Measurements from ENCODE around the gene CD96.

CD96 gene

DNA sequence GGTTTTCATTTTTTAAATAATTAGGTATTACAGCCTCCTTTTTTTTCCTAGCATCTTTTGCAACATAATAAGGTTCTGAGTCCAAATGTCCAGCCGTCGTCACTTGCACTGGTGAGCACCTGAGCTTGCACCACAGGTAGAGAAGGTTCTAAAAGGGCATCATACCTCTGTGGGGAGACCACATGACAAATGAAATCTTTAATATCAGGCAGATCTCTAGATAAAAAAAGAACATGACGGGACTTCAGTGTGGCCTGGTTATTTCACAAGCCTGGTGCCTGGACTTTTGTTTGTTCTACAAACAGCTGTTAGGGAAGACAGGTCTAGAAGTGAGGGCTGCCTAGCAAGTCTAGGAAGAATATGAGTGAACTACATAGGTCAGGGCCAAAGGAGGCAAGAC is 49.6 kb downstream of the CD96 start:
- intact Hi-C loops (cut with DNase I), result no loop called here
- DNase-seq, result no peak

DNA sequence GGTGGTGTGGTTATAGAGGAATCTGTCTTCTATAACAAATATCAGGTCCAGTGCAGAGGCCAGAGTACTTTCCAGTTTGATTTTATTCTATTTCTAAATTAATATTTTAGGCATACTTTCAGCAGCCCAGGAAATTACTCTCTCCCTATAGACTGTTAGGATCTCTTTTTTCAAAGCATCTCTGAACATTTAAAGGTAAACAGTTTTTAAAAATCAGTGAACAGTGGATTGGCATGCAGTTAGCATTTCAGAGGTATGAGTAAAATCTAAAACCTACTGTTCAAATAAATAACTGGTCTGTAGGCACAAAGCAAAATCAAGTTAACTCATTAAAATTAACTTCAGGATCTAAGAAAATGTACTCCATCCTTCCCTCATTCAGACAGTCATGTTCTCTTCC is 50.1 kb downstream of the CD96 start:
- DNase-seq, result no peak
- intact Hi-C loops (cut with DNase I), result no loop called here

DNA sequence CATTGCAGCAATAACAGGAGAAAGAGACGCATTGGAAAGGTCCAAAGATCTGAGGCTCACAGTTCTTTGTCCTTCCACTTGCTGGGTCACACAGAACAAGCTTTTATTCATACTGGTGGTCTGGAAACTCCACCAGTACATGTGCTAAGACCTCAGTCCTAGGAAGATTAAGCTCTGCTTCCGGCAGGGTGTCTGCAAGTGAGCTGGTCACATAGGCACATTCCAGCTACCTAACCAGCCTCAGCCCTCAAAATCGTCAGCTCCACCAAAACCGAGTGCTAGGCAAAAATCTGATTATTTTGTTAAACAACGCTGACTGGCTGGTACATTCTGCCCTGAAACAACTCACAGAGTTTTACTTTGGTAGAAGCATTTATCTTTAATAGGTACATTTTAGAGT is 50.9 kb downstream of the CD96 start:
- intact Hi-C loops (cut with DNase I), result no loop called here
- no peak for DNase-seq

DNA sequence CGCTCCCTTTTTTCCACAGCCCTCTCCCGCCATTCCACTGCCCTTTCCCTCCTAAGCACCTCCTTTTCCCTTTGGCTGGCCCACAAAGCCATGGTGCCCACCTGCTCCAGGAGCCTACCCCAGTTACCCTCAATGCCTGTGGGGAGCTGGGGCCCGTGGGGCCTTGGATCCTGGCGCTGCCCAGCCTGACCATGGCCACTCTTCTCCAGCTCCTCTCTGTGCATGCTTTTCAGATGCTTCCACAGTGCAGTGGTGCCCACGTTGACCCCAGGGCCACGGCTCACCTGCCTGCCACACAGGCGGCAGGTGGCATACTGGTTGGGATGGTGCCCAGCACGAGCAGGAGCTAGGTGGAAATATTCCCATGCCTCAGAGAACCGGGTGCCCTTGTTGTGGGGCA is 51.7 kb downstream of the CD96 start:
- intact Hi-C loops (cut with DNase I), result no loop called here
- DNase-seq, result no peak

DNA sequence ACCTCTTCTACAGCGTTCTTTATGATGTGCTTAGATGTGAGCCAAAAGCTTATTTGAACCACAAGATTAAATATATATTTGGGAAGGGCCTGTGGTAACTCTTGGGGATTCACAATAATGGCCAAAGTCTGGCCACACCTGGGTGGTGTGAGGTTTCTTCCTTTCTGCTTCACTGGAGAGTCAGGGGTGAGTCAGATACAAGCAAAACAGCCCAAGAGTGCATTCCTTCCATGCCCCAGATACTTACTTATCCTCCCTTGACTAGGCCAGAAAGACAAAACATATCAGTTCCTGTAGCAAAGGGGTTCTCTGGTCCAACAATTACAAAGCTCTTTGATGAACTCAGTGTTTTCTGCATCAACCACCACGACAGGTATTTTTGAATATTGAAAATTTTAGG is 52.2 kb downstream of the CD96 start:
- no peak for DNase-seq
- intact Hi-C loops (cut with DNase I), result no loop called here

DNA sequence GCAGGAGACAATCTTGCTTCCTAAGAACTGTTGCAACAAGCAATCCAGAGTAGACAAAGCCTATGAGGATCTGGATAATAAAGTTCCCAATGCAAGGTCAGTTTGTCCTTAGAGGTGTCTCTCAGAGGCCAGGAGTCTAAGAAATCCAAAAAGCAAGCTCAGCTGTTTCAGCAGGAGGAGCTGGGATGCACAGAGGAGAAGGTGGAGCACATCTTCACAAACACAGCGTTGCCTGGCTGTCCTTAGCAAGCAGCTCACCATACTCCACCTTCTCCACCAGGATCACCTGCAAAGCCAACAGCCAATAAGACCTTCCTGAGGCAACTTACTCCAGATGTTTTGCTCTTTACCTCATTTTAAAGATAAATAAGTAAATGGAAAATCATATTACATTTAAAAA is 52.8 kb downstream of the CD96 start:
- no peak for DNase-seq
- intact Hi-C loops (cut with DNase I), result no loop called here

DNA sequence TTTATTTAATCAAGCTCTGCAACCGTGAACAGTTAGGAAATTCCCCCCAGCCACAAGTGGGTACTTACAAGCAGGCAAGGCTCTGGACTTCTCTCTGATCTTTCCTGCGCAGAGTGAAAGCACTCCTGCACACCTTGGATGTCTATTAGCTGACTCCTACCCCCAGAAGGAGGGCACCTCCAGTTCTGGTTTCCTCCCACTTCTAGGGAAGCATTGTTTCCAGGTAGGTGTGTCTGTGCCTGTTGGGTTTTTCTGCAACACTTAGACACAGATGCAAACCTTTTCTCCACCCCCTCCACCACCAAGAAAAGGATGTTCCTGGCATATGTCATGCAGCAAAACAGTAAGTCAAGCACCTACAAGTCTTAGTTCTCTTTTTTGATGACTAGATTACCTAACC is 53.2 kb downstream of the CD96 start, which contains the start of gene ZBED2:
TSS of gene ZBED2 (minus strand) at position 115 of the 400 bp plus-strand sequence. CDS start 1,145 bp downstream, outside the sequence.
- intact Hi-C loops (cut with DNase I), result no loop called here
- no peak for DNase-seq

DNA sequence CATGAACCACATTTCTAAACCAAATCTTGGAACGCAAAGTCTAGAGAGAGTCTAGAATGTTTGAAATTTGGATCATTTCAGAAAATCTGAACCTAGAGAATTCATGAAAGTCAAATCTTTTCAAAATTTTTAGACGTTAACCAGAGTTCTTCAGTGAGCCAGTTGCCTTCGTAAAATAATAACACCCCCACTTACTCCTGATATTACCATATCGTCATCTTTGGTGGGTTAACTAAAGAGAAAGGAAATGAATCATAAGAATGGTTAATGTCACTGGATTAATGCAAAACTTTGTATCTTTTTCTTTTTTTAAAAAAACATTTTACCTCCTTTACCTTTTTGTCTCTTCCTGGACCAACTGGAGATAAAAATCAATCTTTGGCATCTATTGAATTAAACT is 54.3 kb downstream of the CD96 start:
- DNase-seq, result no peak
- intact Hi-C loops (cut with DNase I), result no loop called here

DNA sequence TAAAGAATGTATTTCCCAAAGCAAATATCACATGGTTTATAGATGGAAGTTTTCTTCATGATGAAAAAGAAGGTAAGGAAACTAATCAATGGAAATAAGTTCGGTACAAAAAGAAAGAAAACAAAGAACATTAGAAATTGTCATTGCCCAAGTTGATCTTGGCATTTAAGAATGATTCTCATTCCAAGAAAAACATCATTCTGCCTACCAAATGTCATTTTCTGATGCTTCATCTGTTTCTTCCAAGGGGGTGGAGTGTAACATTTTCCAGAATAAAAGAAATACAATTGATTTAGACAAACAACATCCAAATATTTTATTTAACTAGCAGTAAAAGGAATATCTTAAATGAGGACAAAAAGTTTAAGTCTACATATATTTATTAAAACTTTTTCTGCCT is 56.1 kb downstream of the CD96 start:
- intact Hi-C loops (cut with DNase I), result no loop called here
- DNase-seq, result no peak

DNA sequence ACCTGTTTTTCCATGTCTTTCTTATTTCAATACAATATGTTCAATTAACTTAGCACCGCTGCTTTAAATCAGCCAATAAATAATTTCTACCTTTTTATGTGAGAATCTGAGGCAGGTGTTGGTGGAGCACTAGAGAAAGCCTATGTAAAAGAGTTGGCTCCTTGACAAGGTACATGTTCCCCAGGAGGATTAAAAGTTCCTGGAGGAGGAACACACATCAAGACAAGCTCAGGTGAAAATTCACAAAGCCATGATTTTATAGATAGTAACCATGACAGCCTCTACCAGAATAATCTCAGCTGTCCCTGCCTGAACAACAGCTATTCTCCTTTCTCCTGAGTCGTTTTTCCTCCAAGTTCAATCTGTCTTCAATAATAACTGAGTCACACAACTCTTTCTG is 56.6 kb downstream of the CD96 start:
- intact Hi-C loops (cut with DNase I), result no loop called here
- no peak for DNase-seq

DNA sequence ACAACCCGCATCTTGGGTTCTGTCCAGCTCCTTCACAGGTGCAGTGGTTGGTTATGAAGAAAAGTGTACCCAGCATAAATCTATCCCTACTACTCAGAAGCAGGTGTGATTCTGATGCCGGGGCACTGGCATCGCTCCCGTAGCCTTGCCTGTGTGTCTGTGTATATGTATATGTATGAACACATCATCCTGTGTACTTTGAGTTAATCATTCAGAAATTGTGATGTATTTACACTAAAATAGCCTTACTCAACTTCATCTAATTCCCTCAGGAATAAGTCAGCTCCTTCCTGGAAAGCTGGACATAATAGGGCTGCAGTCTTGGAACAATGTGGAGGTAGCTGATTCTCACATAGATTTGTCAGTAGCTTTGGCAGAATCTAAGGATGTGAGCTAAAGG is 59.8 kb downstream of the CD96 start:
- intact Hi-C loops (cut with DNase I), result no loop called here
- DNase-seq, result no peak

DNA sequence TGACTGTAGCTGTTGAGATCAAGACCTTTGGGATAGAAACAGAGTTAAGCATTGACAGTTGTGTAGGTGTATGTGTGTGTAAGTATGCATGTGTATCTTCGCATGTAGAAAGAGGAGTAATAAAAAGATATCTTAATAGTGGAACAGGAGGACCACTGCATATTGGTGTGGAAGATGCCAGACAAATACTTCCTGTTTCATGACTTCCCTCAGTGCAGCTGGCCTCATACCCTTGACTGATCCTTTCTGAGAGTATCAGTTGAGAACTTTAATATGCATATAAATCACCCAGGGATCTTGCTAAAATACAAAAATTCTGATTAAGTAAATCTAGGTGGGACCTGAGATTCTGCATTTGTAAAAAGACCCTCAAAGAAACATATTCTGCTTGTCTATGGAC is 61.7 kb downstream of the CD96 start:
- DNase-seq, result no peak
- intact Hi-C loops (cut with DNase I), result no loop called here

DNA sequence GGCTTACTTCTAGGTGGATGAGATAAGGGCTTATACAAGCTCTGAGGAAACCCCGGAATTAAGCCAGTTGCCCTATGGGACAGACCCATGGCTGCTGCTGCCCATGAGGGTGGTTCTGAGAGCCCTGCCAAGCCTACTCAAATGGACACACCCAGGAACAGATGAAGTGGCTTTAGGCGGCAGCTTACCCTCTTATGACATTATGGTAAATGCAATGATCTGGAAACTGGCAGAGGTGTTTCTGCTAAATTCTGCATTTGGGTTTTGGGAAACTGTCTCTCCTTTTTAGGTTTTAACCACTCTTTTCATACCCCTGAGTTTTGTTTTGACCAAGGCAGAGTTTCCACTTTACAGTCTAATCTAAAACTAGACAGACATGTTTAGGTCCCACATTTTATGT is 62.1 kb downstream of the CD96 start:
- intact Hi-C loops (cut with DNase I), result no loop called here
- no peak for DNase-seq

DNA sequence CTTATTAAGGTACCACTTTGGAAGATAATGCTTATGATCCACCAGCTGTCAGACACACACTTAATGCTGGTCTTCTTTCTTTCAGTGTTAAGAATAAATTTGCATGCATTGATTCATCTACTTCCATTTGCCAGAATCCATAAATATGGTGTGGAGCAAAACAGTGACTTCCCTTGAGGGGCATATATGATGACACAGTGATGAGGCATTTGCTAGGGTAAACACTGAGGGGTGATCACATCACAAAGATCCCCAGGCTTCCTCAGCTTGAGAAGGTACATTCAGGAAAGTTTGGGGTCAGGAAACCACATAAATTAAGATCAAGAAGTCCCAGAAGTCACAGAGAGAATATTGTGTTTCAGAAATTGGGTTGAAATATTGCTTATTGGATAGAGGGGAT is 63.0 kb downstream of the CD96 start:
- intact Hi-C loops (cut with DNase I), result no loop called here

DNA sequence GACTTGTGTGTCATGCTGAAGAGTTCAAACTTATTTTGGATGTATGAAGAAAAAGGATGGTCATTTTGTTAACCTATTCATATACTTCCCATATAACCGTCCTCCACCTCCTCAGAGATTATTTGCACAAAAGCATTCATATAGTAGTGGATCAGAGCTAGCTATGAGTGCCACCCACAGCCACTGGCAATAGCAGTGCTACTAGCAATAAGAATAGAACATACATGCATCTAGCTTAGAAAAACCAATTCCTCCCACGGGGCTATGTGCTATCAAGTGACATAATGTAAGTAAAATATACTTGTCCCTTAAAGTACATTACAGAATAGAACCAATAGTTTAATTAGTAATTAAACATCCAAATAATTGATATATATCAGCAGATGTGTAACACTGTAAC is 63.5 kb downstream of the CD96 start:
- no peak for DNase-seq
- intact Hi-C loops (cut with DNase I), result no loop called here

More for the DNA sequence above, 63.0 kb downstream of the CD96 start:
- no peak for DNase-seq

DNA sequence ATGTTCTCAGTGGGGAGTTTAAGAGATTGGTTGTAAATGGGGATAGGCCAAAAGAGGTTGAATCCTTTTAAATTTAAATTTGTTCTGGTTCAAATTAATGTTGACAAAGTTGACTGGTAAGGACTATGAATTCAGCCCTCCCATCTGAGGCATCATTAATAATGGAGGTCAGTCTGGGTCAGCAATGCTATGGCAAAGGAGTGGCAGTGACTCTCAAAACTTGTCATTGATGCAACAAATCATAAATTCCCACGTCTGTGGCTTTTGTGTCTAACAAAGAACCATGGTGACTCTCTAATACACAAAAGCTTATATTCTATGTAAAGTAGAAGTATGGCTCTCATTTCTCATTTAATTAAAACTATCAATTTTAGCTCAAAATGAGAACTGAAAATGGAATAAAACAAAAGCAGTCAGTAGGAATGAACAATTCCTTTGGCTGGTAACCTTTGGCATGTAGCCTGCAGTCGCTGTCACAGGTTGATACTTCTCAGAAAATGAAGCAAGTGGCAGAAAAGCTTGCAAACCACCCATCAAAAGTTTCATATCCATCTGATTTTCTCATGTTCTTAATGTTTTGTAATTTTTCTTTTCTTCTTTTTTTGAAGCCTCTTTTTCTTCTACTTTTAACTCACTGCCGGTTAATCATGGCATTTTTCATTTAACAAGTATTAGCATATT is 65.4 kb downstream of the CD96 start:
- DNase-seq, result no peak
- intact Hi-C loops (cut with DNase I), result no loop called here

DNA sequence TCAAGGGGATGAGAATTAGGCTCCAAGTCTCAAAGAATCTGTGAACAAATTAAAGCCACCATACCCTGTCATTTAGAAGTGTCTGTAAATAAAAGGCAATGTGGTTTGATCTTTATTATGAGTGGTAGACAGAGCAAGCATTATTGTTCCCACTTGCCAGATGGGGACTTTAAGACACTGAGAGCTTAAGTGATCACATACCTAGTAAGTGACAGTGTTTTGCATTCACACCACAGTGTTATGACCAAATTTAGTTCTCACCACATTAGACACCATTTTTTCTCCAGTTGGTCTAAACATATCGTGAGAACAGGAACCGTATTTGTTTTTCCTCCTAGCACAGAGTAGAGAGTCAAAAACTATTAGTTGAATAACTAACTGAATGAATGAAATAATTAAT is 66.4 kb downstream of the CD96 start:
- DNase-seq, result no peak
- intact Hi-C loops (cut with DNase I), result no loop called here

DNA sequence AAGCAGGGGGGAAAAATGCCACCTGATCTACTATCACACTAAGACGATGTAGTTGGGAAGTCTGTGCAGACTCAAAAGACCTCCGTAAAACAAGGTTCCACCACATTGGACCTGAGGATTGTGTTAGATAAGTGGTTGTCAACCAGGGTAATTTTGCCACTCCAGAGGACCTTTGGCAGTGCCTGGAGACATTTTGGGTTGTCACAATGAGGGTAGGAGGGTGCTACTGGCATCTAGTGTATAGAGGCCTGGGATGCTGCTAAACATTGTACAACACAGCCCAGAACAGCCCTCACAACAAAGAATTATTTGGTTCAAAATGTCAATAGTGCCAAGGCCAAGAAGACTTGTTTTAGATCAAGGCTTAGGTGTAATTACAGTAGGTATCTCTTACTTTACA is 67.7 kb downstream of the CD96 start:
- no peak for DNase-seq
- intact Hi-C loops (cut with DNase I), result no loop called here

DNA sequence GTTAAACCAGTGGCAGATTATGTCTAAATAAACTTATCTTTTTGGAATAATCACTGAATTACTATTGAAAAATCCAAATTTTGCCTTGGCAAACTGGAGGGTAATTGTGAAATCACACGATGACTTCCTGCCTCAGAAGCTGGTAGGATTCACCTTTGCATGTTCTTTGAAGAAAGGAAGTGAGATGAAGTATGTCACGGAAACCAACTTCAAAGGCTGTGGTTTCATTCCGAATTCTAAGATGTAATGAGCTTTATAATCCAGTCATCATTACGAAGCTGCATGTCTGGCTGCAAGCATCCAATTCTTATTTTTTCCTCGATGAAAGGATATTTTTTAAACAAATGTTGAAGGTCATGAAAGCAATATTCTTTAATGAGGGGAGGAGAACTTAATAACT is 68.2 kb downstream of the CD96 start:
- intact Hi-C loops (cut with DNase I), result no loop called here
- DNase-seq, result no peak

DNA sequence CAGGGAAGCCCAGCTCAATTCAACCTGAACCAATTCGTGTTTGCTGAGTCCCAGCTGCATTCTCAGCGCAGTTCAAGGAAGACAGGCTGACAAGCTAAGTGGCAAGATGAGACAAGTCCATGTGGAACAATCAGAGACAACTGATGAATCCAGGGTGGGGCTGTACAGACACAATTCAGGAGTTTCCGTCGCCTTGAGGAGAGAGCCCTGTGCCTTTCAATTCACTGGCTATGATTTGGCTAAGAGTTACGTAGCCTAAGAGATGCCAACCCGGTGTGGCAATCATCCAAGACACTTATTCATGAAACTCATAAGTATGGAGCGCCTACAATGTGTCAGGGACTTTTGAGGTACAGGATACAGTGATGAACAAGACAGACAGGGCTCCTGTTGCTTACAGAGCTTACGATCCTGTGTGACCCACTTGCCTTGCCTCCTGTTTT is 68.6 kb downstream of the CD96 start:
- intact Hi-C loops (cut with DNase I), result no loop called here
- no peak for DNase-seq

DNA sequence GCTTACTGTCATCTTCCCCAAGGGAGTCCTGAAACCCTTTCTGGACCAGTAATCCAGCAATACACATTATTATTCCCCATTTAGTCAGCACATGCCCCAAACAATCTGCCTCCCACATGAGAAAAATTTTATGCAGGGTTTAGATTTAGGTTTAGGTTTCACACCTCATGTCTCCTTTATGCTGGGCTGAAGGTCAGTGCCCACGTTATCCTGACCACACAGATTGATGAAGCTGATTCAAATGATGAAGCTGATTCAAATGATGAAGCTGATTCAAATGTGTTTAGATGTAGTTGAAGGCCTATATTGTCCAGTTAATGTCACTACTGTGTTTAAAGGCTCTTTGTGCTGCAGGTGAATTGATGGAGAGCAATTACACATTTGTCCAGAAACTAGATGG is 71.3 kb downstream of the CD96 start:
- DNase-seq, result no peak
- intact Hi-C loops (cut with DNase I), result no loop called here

DNA sequence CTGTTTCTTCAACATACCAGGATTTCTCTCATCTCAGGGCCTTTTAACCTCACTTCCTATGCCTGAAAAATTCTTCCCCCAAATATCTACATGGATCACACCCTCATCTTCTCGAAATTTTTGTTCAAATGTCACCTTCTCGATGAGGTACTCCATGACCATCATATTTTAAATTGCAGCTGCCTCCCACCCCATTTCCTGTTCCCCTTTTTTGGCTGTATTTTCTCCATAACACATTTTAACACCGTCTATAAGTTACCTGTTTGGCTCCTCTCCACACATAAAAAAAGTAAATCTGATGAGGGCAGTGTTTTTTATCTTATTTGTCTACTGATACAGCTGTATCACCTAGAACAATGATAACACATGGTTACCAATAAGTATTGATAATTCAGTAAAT is 73.9 kb downstream of the CD96 start:
- intact Hi-C loops (cut with DNase I), result no loop called here
- DNase-seq, result no peak

DNA sequence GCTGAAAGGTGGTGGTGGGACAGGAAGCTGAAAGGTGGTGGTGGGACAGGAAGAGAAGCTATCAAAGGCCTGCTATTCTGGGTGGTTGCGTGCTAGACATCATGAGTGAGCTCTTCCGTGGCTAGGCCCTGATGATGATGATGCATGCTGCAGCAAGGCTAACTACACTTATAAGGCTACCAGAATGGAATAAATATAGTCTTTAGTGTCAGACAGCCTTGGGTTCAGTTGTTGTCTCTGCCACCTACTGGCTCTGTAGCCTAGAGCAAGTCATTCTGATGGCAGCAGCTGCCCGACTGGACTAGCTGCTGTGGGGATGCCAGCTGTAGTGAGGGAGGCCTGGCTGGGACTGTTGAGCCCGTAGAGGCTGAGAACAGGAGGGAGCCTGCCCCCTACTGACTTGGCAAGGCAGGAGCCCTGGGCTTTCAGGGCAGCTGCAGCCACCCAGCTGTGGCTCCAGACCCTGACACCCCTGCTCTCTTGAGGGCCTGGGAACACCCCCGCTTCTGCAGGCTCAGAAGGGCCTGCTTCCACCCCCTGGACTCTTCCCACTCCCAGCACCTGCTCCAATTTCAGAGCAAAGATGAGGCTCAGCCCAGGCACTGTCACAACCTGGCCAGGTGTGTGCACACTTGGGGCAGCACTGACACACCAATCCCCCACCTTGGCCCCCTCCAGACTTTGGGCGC is 74.6 kb downstream of the CD96 start:
- intact Hi-C loops (cut with DNase I), result no loop called here
- DNase-seq, result no peak

Measured in posterior cingulate gyrus (tissue), 11 donors.